ENCODE results near the gene MUC2.

Gene MUC2

GRCh38 chr11:1074244-1075221 lies at the start of gene MUC2:
Gene MUC2, plus strand, starts transcription at chr11:1074874.
- no peak for DNase-seq (ENCODE audit: low read depth in 2 of 2)

- DNase-seq (ENCODE audit: low read depth in 2 of 2), result no peak
Measured at GRCh38 chr11:1025410-1026162, 49.1 kb upstream of the MUC2 start.

- no peak for DNase-seq (ENCODE audit: low read depth in 2 of 2)
Measured at GRCh38 chr11:1026163-1026450, 48.6 kb upstream of the MUC2 start.

GRCh38 chr11:1026641-1027482 lies 47.8 kb upstream of the MUC2 start:
- DNase-seq (ENCODE audit: low read depth in 2 of 2), result no peak

GRCh38 chr11:1027483-1028290 lies 47.0 kb upstream of the MUC2 start:
- DNase-seq (ENCODE audit: low read depth in 2 of 2), result no peak

- DNase-seq (ENCODE audit: low read depth in 2 of 2), result no peak
Measured at GRCh38 chr11:1028291-1028540, 46.5 kb upstream of the MUC2 start.

- no peak for DNase-seq (ENCODE audit: low read depth in 2 of 2)
Measured at GRCh38 chr11:1028616-1029015, 46.1 kb upstream of the MUC2 start.

- DNase-seq (ENCODE audit: low read depth in 2 of 2), result no peak
Measured at GRCh38 chr11:1029051-1029450, 45.6 kb upstream of the MUC2 start.

- DNase-seq (ENCODE audit: low read depth in 2 of 2), result no peak
Measured at GRCh38 chr11:1029654-1030053, 45.0 kb upstream of the MUC2 start.

- DNase-seq (ENCODE audit: low read depth in 2 of 2), result no peak
Measured at GRCh38 chr11:1030086-1030485, 44.6 kb upstream of the MUC2 start.

- DNase-seq (ENCODE audit: low read depth in 2 of 2), result no peak
Measured at GRCh38 chr11:1030556-1030955, 44.1 kb upstream of the MUC2 start.

GRCh38 chr11:1031121-1031899 lies 43.4 kb upstream of the MUC2 start:
- DNase-seq (ENCODE audit: low read depth in 2 of 2), result no peak

GRCh38 chr11:1032310-1032891 lies 42.3 kb upstream of the MUC2 start:
- DNase-seq (ENCODE audit: low read depth in 2 of 2), result no peak

GRCh38 chr11:1033016-1033798 lies 41.5 kb upstream of the MUC2 start:
- DNase-seq (ENCODE audit: low read depth in 2 of 2), result no peak

- no peak for DNase-seq (ENCODE audit: low read depth in 2 of 2)
Measured at GRCh38 chr11:1034001-1034400, 40.7 kb upstream of the MUC2 start.

GRCh38 chr11:1034456-1035295 lies 40.0 kb upstream of the MUC2 start:
- DNase-seq (ENCODE audit: low read depth in 2 of 2), result no peak

- DNase-seq (ENCODE audit: low read depth in 2 of 2), result no peak
Measured at GRCh38 chr11:1035577-1036283, 38.9 kb upstream of the MUC2 start.

GRCh38 chr11:1036303-1036923 lies 38.3 kb upstream of the MUC2 start, which contains the start of gene MUC6:
Gene MUC6, minus strand, starts transcription at chr11:1036718. Its CDS starts 63 bp downstream, at chr11:1036655.
- DNase-seq (ENCODE audit: low read depth in 2 of 2), result no peak
